Fibroblast of mammary gland (primary cell): ENCODE results near the gene ANO6.

Source experiments
- DNase-seq: peaks from one replicate; pipeline ENCODE4 v3.0.0-alpha.2; 2010; ENCODE audit warnings: low read depth
- H3K4me3 ChIP-seq: 2 replicates; pipeline ENCODE4 v1.5.1; 2011; ENCODE audit warnings: low read depth, mild to moderate bottlenecking, low read length, moderate library complexity; ENCODE audit not compliant: control insufficient read depth
- TF ChIP-seq, protein P1 (sequence below): conservative IDR thresholded peaks from 2 replicates; pipeline ENCODE4 v1.5.1; 2011; ENCODE audit warnings: low read depth, low read length, inconsistent platforms; ENCODE audit not compliant: control insufficient read depth, insufficient read depth

The ANO6 gene

DNA sequence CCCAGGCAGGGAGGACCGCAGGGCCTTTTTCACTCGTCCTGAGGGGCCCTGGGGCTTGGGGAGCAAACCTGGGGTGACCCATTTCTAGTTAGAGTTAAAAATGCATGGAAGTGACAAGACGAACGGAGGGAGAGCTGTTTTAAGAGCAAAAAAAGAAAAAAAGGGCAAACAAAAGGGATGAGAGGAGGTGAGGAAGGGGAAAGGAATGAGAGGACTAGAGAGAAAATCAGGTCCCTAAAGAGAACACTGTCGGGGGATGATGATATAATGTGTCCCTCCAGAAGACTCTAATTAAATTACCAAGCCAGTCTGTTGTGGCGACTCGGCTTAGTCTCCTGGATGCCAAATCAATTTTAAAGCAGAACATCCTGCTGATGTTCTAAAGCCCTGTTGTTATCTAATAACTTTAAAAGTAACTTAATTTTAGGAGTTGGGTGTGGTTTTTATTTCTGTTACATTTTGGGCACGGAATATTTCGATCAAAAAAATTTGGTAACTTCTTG is 1.1 kb downstream of the ANO6 start:
- H3K4me3 ChIP-seq = peak overlapping the region; percentile 87
- DNase-seq = peak; percentile 22
- TF ChIP-seq, protein P1, sequence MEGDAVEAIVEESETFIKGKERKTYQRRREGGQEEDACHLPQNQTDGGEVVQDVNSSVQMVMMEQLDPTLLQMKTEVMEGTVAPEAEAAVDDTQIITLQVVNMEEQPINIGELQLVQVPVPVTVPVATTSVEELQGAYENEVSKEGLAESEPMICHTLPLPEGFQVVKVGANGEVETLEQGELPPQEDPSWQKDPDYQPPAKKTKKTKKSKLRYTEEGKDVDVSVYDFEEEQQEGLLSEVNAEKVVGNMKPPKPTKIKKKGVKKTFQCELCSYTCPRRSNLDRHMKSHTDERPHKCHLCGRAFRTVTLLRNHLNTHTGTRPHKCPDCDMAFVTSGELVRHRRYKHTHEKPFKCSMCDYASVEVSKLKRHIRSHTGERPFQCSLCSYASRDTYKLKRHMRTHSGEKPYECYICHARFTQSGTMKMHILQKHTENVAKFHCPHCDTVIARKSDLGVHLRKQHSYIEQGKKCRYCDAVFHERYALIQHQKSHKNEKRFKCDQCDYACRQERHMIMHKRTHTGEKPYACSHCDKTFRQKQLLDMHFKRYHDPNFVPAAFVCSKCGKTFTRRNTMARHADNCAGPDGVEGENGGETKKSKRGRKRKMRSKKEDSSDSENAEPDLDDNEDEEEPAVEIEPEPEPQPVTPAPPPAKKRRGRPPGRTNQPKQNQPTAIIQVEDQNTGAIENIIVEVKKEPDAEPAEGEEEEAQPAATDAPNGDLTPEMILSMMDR = no peak

- peak overlapping the region; percentile 87 for H3K4me3 ChIP-seq
- TF ChIP-seq, protein P1 = no peak
- no peak for DNase-seq
These were observed 2.0 kb downstream of the ANO6 start for GRCh38 chr12:45217846-45218245.

DNA sequence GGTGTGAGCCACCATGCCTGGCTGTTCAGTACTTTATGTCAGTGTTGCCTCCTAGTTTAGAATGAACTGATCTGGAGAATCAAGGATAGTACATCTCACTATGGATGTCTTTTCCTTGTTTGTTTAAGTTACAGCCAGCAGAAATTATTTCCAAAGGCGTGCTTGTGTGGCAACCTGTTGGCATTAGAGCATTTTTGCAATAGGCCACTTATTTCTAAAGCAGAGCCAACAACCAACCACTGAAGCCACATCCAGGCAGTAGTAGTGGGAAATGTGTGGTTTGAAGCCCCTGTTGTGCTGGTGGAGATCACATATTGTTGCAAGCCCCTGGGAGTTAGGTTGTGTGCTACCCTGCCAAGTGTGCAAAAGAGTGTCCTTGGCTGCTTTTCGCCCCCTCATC is 3.7 kb downstream of the ANO6 start:
- H3K4me3 ChIP-seq = no peak overlapping the region
- no peak for DNase-seq
- TF ChIP-seq, protein P1 = no peak

DNA sequence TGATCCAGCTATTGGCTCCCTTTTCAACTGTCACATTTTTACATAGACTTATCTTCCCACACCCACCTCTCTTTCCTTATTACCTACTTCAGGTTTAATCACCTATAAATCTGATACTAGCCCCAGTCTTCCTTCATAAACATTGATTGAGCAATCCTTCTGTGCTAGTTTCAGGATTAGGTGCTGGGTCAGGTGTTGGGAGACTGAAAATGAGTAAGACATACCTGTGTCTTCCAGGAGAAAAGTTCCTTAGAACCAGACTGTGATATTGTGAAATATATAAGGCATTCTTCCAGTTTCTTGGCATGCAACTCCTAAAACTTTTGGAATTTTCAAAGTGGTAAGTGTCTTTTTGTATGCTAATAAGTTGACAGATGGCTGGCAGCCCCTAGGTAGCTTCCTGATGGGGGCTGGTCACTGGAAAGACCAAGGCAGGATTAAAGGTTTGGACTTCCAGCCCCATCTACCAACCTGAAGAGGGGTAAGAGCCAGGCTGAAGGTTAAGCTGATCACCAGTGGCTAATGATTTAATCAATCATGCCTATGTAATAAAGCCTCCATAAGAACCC is 4.6 kb downstream of the ANO6 start:
- H3K4me3 ChIP-seq = no peak overlapping the region
- no peak for DNase-seq
- TF ChIP-seq, protein P1 = no peak

GRCh38 chr12:45220969-45221368 is 5.1 kb downstream of the ANO6 start:
- no peak for DNase-seq
- no peak overlapping the region for H3K4me3 ChIP-seq
- TF ChIP-seq, protein P1 = no peak

- TF ChIP-seq, protein P1 = no peak
- no peak for DNase-seq
- H3K4me3 ChIP-seq = no peak overlapping the region
These were observed 8.0 kb downstream of the ANO6 start for GRCh38 chr12:45223868-45224267.

GRCh38 chr12:45224311-45224710 is 8.4 kb downstream of the ANO6 start:
- TF ChIP-seq, protein P1 = no peak
- DNase-seq = no peak
- no peak overlapping the region for H3K4me3 ChIP-seq
